SK-N-SH treated with all-trans-retinoic acid at 6 μM for 48 hours (cell line): ENCODE results near the gene OMG.

Experiments
- ATAC-seq: fragments of 200-7000 bp; cut with Tn5 transposase; 3 replicates; pipeline ENCODE4 v1.9.1; 2020; ENCODE audit warnings: mild to moderate bottlenecking, moderate library complexity
- ARNTL ChIP-seq: fragments of 450-650 bp; formaldehyde crosslinking; IDR thresholded peaks from 2 replicates; pipeline ENCODE4 v1.5.0; 2020; ENCODE audit warnings: low read depth, mild to moderate bottlenecking, moderate library complexity, borderline replicate concordance
- BACH2 ChIP-seq: fragments of 250-450 bp; sonication (Bioruptor Pico); IDR thresholded peaks from 2 replicates; pipeline ENCODE4 v1.9.0; 2021; ENCODE audit warnings: mild to moderate bottlenecking, borderline replicate concordance
- CREB5 ChIP-seq: fragments of 250-450 bp; sonication (Bioruptor Pico); IDR thresholded peaks from 2 replicates; pipeline ENCODE4 v1.5.1; 2020; ENCODE audit warnings: low read depth, mild to moderate bottlenecking, moderate library complexity
- CSDC2 ChIP-seq: fragments of 250-450 bp; sonication (Bioruptor Pico); IDR thresholded peaks from 2 replicates; pipeline ENCODE4 v1.5.0; 2020; ENCODE audit warnings: mild to moderate bottlenecking, moderate library complexity
- CSRNP3 ChIP-seq: fragments of 250-450 bp; sonication (Bioruptor Pico); IDR thresholded peaks from 2 replicates; pipeline ENCODE4 v1.5.1; 2021; ENCODE audit warnings: mild to moderate bottlenecking, moderate library complexity
- ESRRG ChIP-seq: fragments of 250-450 bp; sonication (Bioruptor Pico); IDR thresholded peaks from 2 replicates; pipeline ENCODE4 v1.6.1; 2021; ENCODE audit warnings: mild to moderate bottlenecking
- GLIS3 ChIP-seq: fragments of 250-450 bp; sonication (Bioruptor Pico); IDR thresholded peaks from 2 replicates; pipeline ENCODE4 v1.5.0; 2020; ENCODE audit warnings: mild to moderate bottlenecking, moderate library complexity
- ISL1 ChIP-seq: fragments of 250-450 bp; sonication (Bioruptor Pico); IDR thresholded peaks from 2 replicates; pipeline ENCODE4 v2.1.2; 2022; ENCODE audit warnings: mild to moderate bottlenecking, moderate library complexity
- OSR1 ChIP-seq: fragments of 250-450 bp; sonication (Bioruptor Pico); IDR thresholded peaks from 2 replicates; pipeline ENCODE4 v1.8.0; 2022; ENCODE audit warnings: moderate library complexity, mild to moderate bottlenecking, inconsistent platforms
- PATZ1 ChIP-seq: fragments of 250-450 bp; sonication (Bioruptor Pico); IDR thresholded peaks from 2 replicates; pipeline ENCODE4 v1.8.0; 2020; ENCODE audit warnings: mild to moderate bottlenecking, moderate library complexity, borderline replicate concordance
- POU6F1 ChIP-seq: fragments of 250-450 bp; sonication (Bioruptor Pico); IDR thresholded peaks from 2 replicates; pipeline ENCODE4 v1.8.0; 2021; ENCODE audit warnings: low read depth, mild to moderate bottlenecking, moderate library complexity, borderline replicate concordance
- PPARA ChIP-seq: fragments of 250-450 bp; sonication (Bioruptor Pico); IDR thresholded peaks from 2 replicates; pipeline ENCODE4 v1.5.0; 2020; ENCODE audit warnings: mild to moderate bottlenecking, borderline replicate concordance
- SNAI2 ChIP-seq: fragments of 250-450 bp; sonication (Bioruptor Pico); IDR thresholded peaks from 2 replicates; pipeline ENCODE4 v1.5.0; 2020; ENCODE audit warnings: mild to moderate bottlenecking, moderate library complexity
- TCF4 ChIP-seq: fragments of 250-450 bp; sonication (Bioruptor Pico); IDR thresholded peaks from 2 replicates; pipeline ENCODE4 v1.8.0; 2021; ENCODE audit warnings: mild to moderate bottlenecking, moderate library complexity, borderline replicate concordance
- TOX ChIP-seq: fragments of 250-450 bp; sonication (Bioruptor Pico); IDR thresholded peaks from 2 replicates; pipeline ENCODE4 v1.8.0; 2021; ENCODE audit warnings: mild to moderate bottlenecking, moderate library complexity, borderline replicate concordance
- TSHZ2 ChIP-seq: fragments of 250-450 bp; sonication (Bioruptor Pico); IDR thresholded peaks from 2 replicates; pipeline ENCODE4 v1.5.0; 2020; ENCODE audit warnings: mild to moderate bottlenecking, moderate library complexity
- ZC3H10 ChIP-seq: fragments of 250-450 bp; sonication (Bioruptor Pico); IDR thresholded peaks from 2 replicates; pipeline ENCODE4 v1.5.1; 2021; ENCODE audit warnings: mild to moderate bottlenecking, moderate library complexity
- ZFP3 ChIP-seq: fragments of 250-450 bp; sonication (Bioruptor Pico); IDR thresholded peaks from 2 replicates; pipeline ENCODE4 v1.5.0; 2020; ENCODE audit warnings: mild to moderate bottlenecking, moderate library complexity
- ZFP30 ChIP-seq: fragments of 450-650 bp; formaldehyde crosslinking; IDR thresholded peaks from 2 replicates; pipeline ENCODE4 v1.5.0; 2022; ENCODE audit warnings: mild to moderate bottlenecking, moderate library complexity
- ZNF565 ChIP-seq: fragments of 450-650 bp; formaldehyde crosslinking; conservative IDR thresholded peaks from 2 replicates; pipeline ENCODE4 v1.5.0; 2020; ENCODE audit warnings: low read depth, mild to moderate bottlenecking, moderate library complexity
- ZNF70 ChIP-seq: fragments of 450-650 bp; formaldehyde crosslinking; IDR thresholded peaks from 2 replicates; pipeline ENCODE4 v1.5.0; 2020; ENCODE audit warnings: mild to moderate bottlenecking, moderate library complexity
- ZNF8 ChIP-seq: fragments of 450-650 bp; formaldehyde crosslinking; IDR thresholded peaks from 2 replicates; pipeline ENCODE4 v1.5.0; 2020; ENCODE audit warnings: mild to moderate bottlenecking, moderate library complexity

OMG gene

GRCh38 chr17:31296142-31296541 lies 897 bp downstream of the OMG start:
- ATAC-seq: no peak
- TF ChIP-seq CSDC2 (CRISPR knock-in tag) (no peak), ARNTL (CRISPR knock-in tag) (no peak), CREB5 (CRISPR knock-in tag) (no peak)

GRCh38 chr17:31295489-31295871 lies 1.6 kb downstream of the OMG start:
- no peak for ATAC-seq
- TF ChIP-seq ISL1 (CRISPR knock-in tag) (no peak), ZC3H10 (no peak), CSRNP3 (no peak), ZNF565 (no peak), ESRRG (CRISPR knock-in tag) (no peak), TSHZ2 (CRISPR knock-in tag) (no peak), SNAI2 (CRISPR knock-in tag) (no peak), TOX (CRISPR knock-in tag) (no peak), ARNTL (CRISPR knock-in tag) (no peak), CSDC2 (CRISPR knock-in tag) (no peak), BACH2 (CRISPR knock-in tag) (no peak), POU6F1 (CRISPR knock-in tag) (no peak), ZNF70 (CRISPR knock-in tag) (no peak), GLIS3 (no peak), PPARA (no peak), OSR1 (CRISPR knock-in tag) (no peak), CREB5 (CRISPR knock-in tag) (no peak), TCF4 (CRISPR knock-in tag) (no peak), PATZ1 (CRISPR knock-in tag) (no peak), ZFP30 (CRISPR knock-in tag) (no peak)

GRCh38 chr17:31294820-31295488 lies 2.1 kb downstream of the OMG start:
- no peak for ATAC-seq
- TF ChIP-seq ISL1 (CRISPR knock-in tag) (no peak), CREB5 (CRISPR knock-in tag) (no peak), ESRRG (CRISPR knock-in tag) (no peak), ZNF70 (CRISPR knock-in tag) (no peak), GLIS3 (no peak), ZNF8 (CRISPR knock-in tag) (no peak), ZC3H10 (no peak), CSRNP3 (no peak), POU6F1 (CRISPR knock-in tag) (no peak), BACH2 (CRISPR knock-in tag) (no peak), CSDC2 (CRISPR knock-in tag) (no peak), ZFP3 (CRISPR knock-in tag) (no peak)
